ENCODE measurements around the gene STRADA.

GRCh38 chr17:63659850-63660249 lies 81.7 kb downstream of the STRADA start:
- TF ChIP-seq LEF1 (IDR thresholded peaks at IDR 0.05), result no peak
- TF ChIP-seq NR2C2 (CRISPR knock-in tag; IDR thresholded peaks at IDR 0.05), result no peak
- no peak for TF ChIP-seq NR2C2 (tag; IDR thresholded peaks at IDR 0.05)
- TF ChIP-seq POLR2AphosphoS5 (IDR thresholded peaks at IDR 0.05; ENCODE audit: control insufficient read depth, insufficient read depth, low read depth, low read length), result no peak
- no peak for TF ChIP-seq JUND (IDR thresholded peaks at IDR 0.05; ENCODE audit: borderline replicate concordance, low read depth, low read length)
- no peak for TF ChIP-seq JUND (tag; IDR thresholded peaks at IDR 0.05; ENCODE audit: borderline replicate concordance, low read depth, low read length)
- no peak for TF ChIP-seq ARNT (IDR thresholded peaks at IDR 0.05)
- no peak for TF ChIP-seq ZNF354B (CRISPR knock-in tag; IDR thresholded peaks at IDR 0.05)
- TF ChIP-seq EP300 (IDR thresholded peaks at IDR 0.05; ENCODE audit: low read length), result no peak
- no peak for TF ChIP-seq TAF7 (tag; IDR thresholded peaks at IDR 0.05)
- no peak for TF ChIP-seq ZKSCAN8 (CRISPR knock-in tag; IDR thresholded peaks at IDR 0.05)
- no peak for TF ChIP-seq POLR2A (conservative IDR thresholded peaks at IDR 0.05)
- TF ChIP-seq CHD7 (IDR thresholded peaks at IDR 0.05; ENCODE audit: low read depth, low read length), result no peak
- TF ChIP-seq SRF (CRISPR knock-in tag; IDR thresholded peaks at IDR 0.05), result no peak
- no peak for TF ChIP-seq NFE2L1 (tag; IDR thresholded peaks at IDR 0.05; ENCODE audit: borderline replicate concordance, low read depth)

All from K562 (cell line).